HG02610 (cell line): ENCODE measurements around the gene VSTM4.

ENCODE experiments used
- ATAC-seq: cut with Tn5 transposase; IDR thresholded peaks from one replicate; pipeline ENCODE4 v1.9.1; 2021; ENCODE audit warnings: mild to moderate bottlenecking, moderate library complexity; ENCODE audit not compliant: unreplicated experiment

Gene VSTM4

GRCh38 chr10:49093922-49094321 lies 21.4 kb downstream of the VSTM4 start:
- no peak for ATAC-seq

DNA sequence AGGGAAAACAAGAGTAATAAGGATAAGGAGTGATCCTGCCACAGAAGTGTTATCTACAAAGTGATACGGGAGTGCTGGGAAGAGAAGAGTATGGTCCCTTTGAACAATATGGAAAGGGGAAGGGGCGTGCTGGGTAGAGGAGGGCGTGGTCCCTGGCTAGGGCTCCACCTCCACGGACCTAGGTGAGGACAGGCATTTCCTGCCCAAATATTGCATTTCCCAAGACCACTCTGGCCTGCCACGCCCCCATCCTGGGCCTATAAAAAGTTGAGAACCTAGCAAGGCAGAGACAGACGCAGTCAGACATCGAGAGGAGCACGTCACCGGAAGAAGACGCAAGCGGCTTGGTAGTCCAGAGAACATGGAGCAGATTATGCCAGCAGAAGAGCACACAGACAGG lies 22.8 kb downstream of the VSTM4 start:
- no peak for ATAC-seq

DNA sequence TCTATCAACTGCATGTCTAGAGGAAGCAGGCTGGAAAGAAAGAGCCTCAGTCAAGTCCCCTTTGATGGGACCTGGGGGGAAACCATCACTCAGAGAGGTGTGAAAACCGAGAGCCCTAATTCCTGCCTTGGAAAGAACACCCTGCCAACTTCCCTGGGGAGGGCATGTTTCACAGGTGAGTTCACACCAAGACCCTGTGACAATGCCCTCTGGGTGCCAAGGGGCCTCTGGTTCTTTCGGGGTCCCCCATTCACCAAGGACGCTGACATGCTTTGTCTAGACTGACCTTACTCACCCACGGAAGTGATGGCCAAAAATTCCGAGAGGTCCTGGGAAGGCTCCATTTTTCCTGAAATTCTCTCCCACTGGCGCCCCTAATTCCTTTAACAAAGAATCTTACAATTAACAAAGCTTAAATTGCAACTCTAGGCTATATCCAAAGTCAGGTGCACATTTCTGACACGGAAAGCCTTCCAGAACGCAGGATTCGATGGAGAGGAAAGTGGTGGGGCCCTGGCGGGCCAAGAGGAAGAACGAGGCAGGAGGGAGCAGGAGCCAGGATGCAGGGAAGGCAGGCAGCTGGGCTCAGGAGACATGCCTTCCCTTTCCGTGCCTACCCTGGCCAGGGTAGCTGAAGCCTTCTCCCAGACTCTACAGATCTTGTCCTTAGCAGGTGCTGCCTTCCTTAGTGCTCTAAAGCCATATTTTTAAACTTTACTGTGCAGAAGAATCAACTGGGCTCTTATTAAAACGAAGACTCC lies 23.7 kb downstream of the VSTM4 start:
- no peak for ATAC-seq

GRCh38 chr10:49090696-49091380 lies 24.5 kb downstream of the VSTM4 start:
- no peak for ATAC-seq

DNA sequence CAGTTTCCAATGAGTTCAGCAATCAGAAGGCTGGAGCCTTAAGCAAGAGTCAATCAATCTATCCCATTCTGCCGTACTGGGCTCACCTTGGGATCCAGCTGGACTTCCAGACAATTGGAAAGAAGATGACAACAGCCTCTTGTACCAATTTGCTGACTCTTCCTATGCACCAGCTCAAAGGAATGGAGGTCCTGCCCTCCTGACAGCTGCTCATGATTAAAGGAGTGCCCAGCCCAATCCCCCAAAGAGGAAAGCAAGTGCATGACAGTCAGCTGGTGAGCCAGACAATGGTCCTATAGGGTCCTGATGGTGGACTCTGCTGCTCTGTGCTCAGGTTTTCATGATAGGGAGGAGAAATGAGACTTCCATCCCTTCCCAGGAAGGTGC lies 25.1 kb downstream of the VSTM4 start:
- no peak for ATAC-seq

- ATAC-seq: no peak
Measured at GRCh38 chr10:49089557-49090188, 25.6 kb downstream of the VSTM4 start.

GRCh38 chr10:49089152-49089551 lies 26.2 kb downstream of the VSTM4 start:
- no peak for ATAC-seq

DNA sequence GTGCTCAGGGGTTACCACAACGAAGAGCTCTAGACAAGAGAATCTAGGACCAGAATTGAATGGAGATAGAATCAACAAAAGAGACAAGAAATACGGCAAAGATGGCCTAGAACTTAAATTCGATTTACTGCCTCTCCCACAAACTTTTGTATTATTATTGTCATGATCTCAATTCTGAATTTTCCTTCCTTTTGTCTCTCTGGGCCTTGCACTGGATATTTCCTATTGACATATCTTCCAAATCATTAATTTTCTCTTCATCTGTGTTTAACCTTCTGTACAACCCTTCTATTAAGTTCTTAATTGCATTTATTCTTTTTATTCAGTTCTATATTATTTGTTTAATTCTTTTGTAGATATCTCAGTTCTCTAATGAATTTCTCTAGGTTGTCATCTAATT lies 28.4 kb downstream of the VSTM4 start:
- ATAC-seq: no peak

DNA sequence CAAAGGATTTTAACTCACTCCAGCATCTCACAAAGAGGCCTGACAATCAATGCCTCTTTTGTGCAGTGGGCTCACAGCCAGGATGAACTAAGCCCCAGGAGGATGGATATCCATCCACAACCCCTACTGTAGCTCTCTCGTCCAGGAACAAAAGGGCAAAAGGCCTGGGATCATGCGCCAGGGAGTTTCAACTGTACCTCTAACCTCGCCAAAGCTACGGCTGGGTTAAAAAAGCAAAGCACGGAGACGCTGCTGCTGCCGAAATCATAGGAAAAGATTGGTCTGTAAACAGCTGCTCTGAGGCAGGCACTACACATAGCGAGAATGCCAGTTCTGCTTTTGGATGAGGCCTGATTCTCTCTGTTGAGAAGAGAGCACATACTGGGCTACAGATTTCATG lies 32.1 kb downstream of the VSTM4 start:
- ATAC-seq: no peak

DNA sequence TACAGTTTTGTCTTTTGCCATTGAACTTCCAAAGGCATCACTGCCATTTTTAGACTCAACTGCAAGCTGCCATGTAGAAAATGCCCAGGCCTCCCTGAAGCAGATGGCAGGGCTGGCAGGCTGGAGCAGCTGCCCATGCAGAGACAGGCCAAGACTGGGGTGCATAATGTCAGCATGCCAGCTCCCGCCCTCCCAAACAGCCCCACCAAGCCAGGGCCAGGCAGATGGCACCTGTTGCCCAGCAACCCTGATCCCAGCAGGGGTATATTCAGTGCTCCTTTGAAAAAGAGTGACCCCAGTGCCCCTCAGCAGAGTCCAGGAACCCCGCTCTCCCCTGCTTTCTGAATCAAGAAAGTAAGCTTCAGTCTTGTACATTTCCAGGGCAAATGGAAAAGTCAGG lies 32.6 kb downstream of the VSTM4 start:
- ATAC-seq: no peak

DNA sequence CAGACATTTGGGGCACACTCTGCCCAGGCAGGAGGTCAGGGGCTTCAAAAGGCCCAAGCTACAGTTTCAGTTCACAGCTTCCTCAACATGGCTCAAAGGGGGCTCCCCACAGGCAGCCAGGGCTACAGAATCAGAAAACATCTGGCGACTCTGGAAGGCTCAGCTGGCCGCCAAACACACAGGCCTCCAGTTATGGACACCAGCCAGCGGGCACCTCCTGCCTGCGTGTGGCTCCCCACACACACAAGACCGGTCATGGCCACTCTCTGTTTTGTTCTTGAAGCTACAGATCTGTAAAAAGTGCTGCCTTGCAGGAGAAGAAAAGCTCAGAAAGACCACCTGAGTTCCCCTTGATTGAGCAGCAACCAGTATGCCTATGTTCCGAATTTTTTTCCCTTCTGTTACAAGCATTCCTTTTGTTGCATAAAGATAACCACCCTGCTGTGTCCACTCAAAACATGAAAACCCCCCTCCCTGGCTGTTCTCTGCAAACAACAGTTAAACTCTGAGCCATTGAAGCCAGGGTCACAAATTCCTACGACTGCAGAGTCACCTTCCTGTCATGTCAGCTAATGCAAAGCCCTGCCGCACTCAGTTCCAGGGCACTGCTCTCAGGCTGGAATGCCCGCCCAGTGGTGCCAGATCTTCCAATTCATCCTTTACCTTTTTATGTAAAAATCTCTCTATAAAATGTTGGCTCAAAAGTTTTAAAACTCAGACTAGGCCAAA lies 33.6 kb downstream of the VSTM4 start:
- no peak for ATAC-seq

- no peak for ATAC-seq
Measured at GRCh38 chr10:49080965-49081364, 34.4 kb downstream of the VSTM4 start.

DNA sequence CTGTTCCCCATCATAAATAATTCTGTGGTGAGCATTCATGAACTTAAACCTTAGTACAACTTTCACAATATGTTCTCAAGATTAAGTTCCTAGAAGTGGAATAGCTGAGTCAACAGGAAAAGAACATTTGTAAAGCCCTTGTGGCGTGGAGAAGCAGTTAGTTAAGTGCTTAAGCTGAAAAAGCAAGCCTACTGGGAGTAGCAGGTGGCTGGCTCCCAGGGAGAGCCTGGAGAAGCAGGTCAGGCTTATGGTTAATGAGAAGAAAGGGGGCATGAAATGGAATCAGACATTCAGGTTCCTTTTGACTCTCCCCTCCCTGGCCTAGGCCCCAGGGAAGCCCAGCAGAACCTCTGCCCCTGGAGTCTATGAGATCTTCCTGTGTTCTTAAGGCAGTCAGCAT lies 35.3 kb downstream of the VSTM4 start:
- ATAC-seq: no peak

- no peak for ATAC-seq
Measured at GRCh38 chr10:49079499-49079898, 35.8 kb downstream of the VSTM4 start.

DNA sequence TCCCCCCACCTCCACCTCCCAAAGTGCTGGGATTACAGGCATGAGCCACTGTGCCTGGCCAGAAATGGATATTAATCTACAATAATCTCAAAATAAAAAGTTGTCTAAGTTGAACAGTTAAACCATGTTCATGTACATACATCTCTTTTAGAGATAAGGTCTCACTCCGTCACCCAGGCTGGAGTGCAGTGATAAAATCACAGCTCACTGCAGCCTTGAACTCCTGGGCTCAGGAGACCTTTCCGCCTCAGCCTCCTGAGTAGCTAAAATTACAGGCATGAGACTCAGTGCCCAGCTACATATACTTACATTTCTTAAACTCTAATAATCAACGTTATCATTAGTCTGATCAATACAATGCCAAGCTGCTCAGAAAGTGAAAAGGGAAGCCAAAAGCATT lies 36.2 kb downstream of the VSTM4 start:
- ATAC-seq: no peak

- ATAC-seq: no peak
Measured at GRCh38 chr10:49078433-49078832, 36.9 kb downstream of the VSTM4 start.

DNA sequence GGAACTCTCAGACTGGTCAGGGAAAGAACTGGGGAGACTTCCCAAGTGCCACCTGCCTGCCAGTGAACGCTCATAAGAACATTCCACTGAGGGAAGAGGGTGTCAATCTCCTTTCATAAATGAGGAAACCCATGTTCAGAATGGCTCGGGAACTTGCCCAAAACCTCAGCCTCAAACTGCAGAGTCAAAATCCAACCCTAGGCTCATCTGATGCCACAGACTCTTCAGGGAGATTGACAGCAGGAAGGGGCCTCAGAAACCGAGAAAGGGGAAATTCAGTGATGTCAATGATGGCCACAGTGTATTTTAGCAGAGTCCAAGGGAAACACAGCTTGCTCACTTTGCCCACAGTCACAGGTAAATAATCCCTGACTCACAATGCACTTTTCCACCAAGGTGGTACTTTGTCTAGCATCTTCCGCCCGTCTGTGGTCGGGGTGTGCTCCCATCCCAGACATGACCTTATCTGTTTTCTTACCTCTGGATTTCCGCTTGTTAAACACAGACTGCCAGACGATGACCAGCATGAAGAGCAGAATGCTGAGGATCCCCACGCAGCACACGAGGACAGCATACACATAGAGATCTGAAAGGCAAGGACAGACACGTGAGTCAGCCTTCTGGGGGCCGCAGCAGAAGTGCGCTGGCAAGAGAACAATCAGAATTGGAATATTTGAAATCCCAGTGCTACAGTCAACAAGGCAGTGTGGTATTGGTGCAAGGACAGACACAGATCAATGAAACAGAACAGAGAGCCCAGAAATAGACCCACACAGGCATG lies 38.4 kb downstream of the VSTM4 start:
- peak; percentile 67 for ATAC-seq

GRCh38 chr10:49076319-49076718 lies 39.0 kb downstream of the VSTM4 start:
- ATAC-seq: peak; percentile 9

DNA sequence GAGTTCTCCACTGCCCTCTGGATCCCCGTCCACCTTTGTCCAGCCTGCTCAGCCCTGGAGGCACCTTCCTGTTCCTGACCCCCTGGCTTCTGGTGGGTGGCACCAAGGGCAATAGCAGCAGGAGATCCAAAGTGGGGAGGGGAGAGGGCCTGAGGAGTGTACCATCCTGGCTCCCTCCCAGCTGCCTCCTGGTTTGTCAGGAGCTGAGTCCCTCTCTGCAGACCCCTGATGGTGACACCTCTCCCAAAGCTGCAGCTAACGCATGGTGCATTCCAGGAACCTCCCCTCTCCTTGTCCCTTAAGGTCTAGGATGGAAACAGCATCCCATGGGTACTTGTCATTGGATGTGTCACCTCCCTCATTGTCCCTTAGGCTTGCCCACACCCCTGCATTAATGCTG lies 39.6 kb downstream of the VSTM4 start:
- no peak for ATAC-seq

- no peak for ATAC-seq
Measured at GRCh38 chr10:49074836-49075682, 40.3 kb downstream of the VSTM4 start.
